Common myeloid progenitor, CD34-positive (primary cell): ENCODE results near the gene GASK1A.

Experiments used
- CTCF ChIA-PET: fragments of 350-600 bp; sonication (Branson Sonifier 250); formaldehyde crosslinking; loops from one replicate; lab custom pipeline; 2021; ENCODE audit warnings: antibody characterized with exemption; lab: Charles Lee
- POLR2A ChIA-PET: fragments of 350-600 bp; sonication (Branson Sonifier 250); formaldehyde crosslinking; loops from one replicate; lab custom pipeline; 2021; ENCODE audit warnings: antibody characterized with exemption; lab: Charles Lee
- DNase-seq, 3 donors: peaks; one replicate each; pipeline versions ENCODE4 v3.0.0 to v3.0.0-alpha.2; 2013
- H3K27ac ChIP-seq, 2 experiments: 1 replicate in 1 of 2; 2 replicates in 1 of 2; pipeline ENCODE4 v1.7.0; 2013; ENCODE audit warnings: inconsistent platforms in 2 of 2, low read length in 2 of 2, mild to moderate bottlenecking in 2 of 2, low read depth in 1 of 2, moderate library complexity in 1 of 2; ENCODE audit not compliant: severe bottlenecking in 2 of 2, insufficient read depth in 1 of 2, poor library complexity in 1 of 2
- H3K27me3 ChIP-seq, 5 experiments: replicated peaks in 2 of 5; 1 replicate in 3 of 5; 2 replicates in 2 of 5; pipeline versions ENCODE4 v1.6.1 to v1.7.0; 2013; ENCODE audit warnings: low read length in 4 of 5, mild to moderate bottlenecking in 2 of 5, moderate library complexity in 2 of 5, inconsistent platforms in 1 of 5; ENCODE audit not compliant: insufficient read depth in 5 of 5, control insufficient read depth in 4 of 5
- H3K36me3 ChIP-seq, 4 experiments: 1 replicate in 2 of 4; 2 replicates in 2 of 4; pipeline versions ENCODE4 v1.6.1 to v1.7.0; 2013; ENCODE audit warnings: low read length in 3 of 4, control low read depth in 1 of 4, mild to moderate bottlenecking in 1 of 4; ENCODE audit not compliant: control insufficient read depth in 4 of 4, insufficient read depth in 4 of 4
- H3K4me1 ChIP-seq, 4 experiments: 1 replicate in 3 of 4; 2 replicates in 1 of 4; pipeline versions ENCODE4 v1.6.1 to v1.7.1; 2013; ENCODE audit warnings: low read length in 3 of 4, mild to moderate bottlenecking in 3 of 4, control low read depth in 1 of 4, inconsistent platforms in 1 of 4, moderate library complexity in 1 of 4; ENCODE audit not compliant: control insufficient read depth in 4 of 4, insufficient read depth in 4 of 4; ENCODE audit errors: control extremely low read depth in 1 of 4
- H3K4me3 ChIP-seq, 7 experiments: 1 replicate in 4 of 7; 2 replicates in 3 of 7; pipeline versions ENCODE4 v1.5.1 to v1.7.0; 2013; ENCODE audit warnings: mild to moderate bottlenecking in 7 of 7, low read length in 6 of 7, moderate library complexity in 6 of 7, inconsistent platforms in 2 of 7, low read depth in 2 of 7, control low read depth in 1 of 7; ENCODE audit not compliant: insufficient read depth in 4 of 7, control insufficient read depth in 1 of 7; ENCODE audit errors: extremely low read depth in 1 of 7
- H3K9me3 ChIP-seq, 5 experiments: 1 replicate in 4 of 5; 2 replicates in 1 of 5; pipeline versions ENCODE4 v1.6.1 to v1.7.1; 2013; ENCODE audit warnings: low read length in 4 of 5, mild to moderate bottlenecking in 2 of 5, inconsistent platforms in 1 of 5, low read depth in 1 of 5, moderate library complexity in 1 of 5; ENCODE audit not compliant: control insufficient read depth in 4 of 5, insufficient read depth in 2 of 5; ENCODE audit errors: control extremely low read depth in 1 of 5
- WGBS: methylation state at CpG from one replicate; pipeline ENCODE4 v1.1.5; 2013; ENCODE audit not compliant: insufficient coverage; 5-methylcytosine and 5-hydroxymethylcytosine counted together

The GASK1A gene

DNA sequence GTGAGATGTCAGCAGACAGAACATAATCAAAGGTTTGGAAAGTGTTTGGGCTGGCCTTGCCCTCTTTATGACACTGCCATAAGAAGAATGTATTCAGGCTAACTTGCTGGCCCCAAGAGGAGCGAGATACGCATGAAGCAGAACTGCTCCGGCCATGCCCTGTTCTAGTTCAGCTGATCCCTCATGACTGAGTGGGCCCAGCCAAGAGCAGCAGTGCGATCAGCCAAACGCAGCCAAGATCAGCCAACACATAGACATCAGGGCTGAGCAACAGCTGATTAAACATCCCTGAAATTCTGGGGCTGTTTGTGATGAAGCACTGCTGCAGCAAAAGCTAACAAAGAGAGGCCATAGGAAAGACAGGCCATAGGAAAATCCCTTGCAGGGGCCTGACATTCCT lies 102.7 kb downstream of the GASK1A start:
- Histone ChIP-seq H3K27ac (no peak overlapping the region), H3K9me3 (peaks cover 0 to 18% (median 3%) of the 10 kb centered on the region in 5 experiments), H3K4me3 (no peak overlapping the region), H3K27me3 (no peaks in the 10 kb centered on the region), H3K4me1 (no peaks in the 10 kb centered on the region), H3K36me3 (peaks cover 0 to 31% (median 15%) of the 10 kb centered on the region in 4 experiments)
- WGBS, result 100% methylated on average over 5 of the region's 5 CpGs
- CTCF ChIA-PET, result interaction anchor here (1.1 to 1.7 kb wide), 2 partner anchors 119 to 121 kb away, joined by 3 to 4 read pairs; no protein-coding TSS in a partner anchor
- POLR2A ChIA-PET, result no interaction called here
- DNase-seq, result no peak

DNA sequence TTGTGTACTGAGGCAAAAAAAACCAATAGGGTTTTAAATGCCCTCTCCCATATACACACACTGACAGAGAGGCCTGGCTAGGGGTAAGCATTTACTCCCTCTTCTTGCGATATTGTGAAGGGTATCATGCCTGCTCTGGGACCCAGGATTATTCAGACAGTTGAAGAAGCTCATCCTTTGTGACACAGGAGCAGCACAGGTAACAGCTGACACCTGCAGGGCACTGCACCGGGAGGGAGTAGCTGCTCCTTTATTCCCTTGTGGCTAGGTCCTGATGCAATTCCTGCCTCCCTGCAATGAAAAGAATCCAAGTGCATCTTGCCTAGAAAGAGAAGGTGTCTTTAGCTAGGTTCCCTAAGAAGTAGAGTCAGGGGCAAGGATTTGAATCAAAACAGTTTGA lies 103.3 kb downstream of the GASK1A start:
- DNase-seq, result no peak
- 100% methylated on average over 2 of the region's 2 CpGs for WGBS
- Histone ChIP-seq H3K27ac (no peak overlapping the region), H3K27me3 (no peaks in the 10 kb centered on the region), H3K9me3 (peaks cover 0 to 18% (median 3%) of the 10 kb centered on the region in 5 experiments), H3K4me1 (no peaks in the 10 kb centered on the region), H3K4me3 (no peak overlapping the region), H3K36me3 (peaks cover 0 to 31% (median 15%) of the 10 kb centered on the region in 4 experiments)
- CTCF ChIA-PET, result interaction anchor here (1.1 to 1.7 kb wide), 2 partner anchors 120 to 121 kb away, joined by 3 to 4 read pairs; no protein-coding TSS in a partner anchor
- POLR2A ChIA-PET, result no interaction called here

DNA sequence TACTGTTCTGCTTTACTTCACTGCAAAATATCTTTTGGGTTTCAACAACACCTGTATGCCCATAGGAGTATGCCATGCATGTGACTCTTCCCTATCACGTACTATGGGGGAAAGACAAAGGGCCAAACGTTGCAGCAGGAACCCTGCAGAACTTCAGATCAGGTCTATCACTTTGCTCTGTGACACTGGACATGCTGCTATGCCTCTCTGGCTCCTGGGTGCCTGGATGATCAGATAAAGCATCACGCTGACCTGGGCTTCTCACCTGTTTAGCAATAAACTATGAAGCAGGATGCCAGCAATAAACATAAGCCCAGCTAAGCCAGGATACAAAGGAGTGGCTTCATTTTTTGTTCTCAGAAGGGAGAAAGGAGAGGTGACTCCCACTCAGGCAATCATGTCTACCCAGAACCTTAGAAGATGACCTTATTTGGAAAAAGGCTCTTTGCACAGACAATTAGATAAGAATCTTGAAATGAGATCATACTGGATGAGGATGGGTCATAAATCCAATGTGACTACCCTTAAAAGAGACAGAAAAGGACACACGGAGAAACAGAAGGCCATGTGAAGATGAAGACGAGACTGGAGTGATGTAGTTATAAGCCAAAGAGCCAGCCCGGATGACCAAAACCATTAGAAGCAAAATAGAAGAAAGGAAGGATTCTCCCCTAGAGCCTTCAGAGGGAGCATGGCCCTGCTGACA lies 107.5 kb downstream of the GASK1A start:
- POLR2A ChIA-PET, result no interaction called here
- H3K4me1 ChIP-seq, result no peaks in the 10 kb centered on the region
- H3K36me3 ChIP-seq, result peaks cover 0 to 7% (median 0%) of the 10 kb centered on the region in 4 experiments
- peaks cover 0 to 9% (median 3%) of the 10 kb centered on the region in 5 experiments for H3K9me3 ChIP-seq
- no peak overlapping the region for H3K27ac ChIP-seq
- no peak overlapping the region for H3K4me3 ChIP-seq
- WGBS, result 99% methylated on average over 5 of the region's 6 CpGs
- DNase-seq, result no peak
- CTCF ChIA-PET, result interaction anchor here (3.5 kb wide), 1 partner anchor 125 kb away, joined by 15 read pairs; no protein-coding TSS in a partner anchor
- no peaks in the 10 kb centered on the region for H3K27me3 ChIP-seq

DNA sequence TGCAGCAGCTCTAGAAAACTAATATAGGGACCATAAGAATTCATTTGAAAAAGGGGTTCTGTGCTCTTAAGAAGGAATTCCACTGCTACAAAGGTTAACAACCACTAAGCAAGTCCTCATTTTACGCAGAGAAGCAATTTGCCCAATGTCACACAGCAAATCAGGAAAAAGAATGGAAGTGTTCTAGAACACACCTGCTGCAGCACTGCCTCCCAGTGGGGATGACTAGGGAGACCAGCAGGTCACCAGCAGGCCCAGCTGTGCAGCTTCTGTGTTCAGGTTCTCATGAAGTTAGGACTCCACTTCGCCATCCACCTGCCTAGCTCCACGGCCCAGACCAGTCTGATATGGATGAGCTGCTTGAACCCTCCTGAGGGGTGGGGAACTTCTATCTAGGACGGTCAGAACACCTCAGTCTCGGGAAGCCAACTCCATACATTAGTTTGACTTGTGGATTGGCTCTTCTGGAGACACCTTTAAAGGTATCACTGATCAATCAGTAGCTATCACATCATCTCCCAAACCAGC lies 108.2 kb downstream of the GASK1A start:
- POLR2A ChIA-PET, result no interaction called here
- Histone ChIP-seq H3K36me3 (peaks cover 0 to 3% (median 0%) of the 10 kb centered on the region in 4 experiments), H3K4me1 (no peaks in the 10 kb centered on the region), H3K27ac (no peak overlapping the region), H3K4me3 (no peak overlapping the region), H3K27me3 (no peaks in the 10 kb centered on the region), H3K9me3 (peaks cover 0 to 6% (median 0%) of the 10 kb centered on the region in 5 experiments)
- CTCF ChIA-PET, result interaction anchor here (1.5 to 3.5 kb wide), 3 partner anchors 11 to 126 kb away, joined by 3 to 15 read pairs (median 5); no protein-coding TSS in a partner anchor
- 90% methylated on average over 2 of the region's 5 CpGs for WGBS
- DNase-seq, result no peak

DNA sequence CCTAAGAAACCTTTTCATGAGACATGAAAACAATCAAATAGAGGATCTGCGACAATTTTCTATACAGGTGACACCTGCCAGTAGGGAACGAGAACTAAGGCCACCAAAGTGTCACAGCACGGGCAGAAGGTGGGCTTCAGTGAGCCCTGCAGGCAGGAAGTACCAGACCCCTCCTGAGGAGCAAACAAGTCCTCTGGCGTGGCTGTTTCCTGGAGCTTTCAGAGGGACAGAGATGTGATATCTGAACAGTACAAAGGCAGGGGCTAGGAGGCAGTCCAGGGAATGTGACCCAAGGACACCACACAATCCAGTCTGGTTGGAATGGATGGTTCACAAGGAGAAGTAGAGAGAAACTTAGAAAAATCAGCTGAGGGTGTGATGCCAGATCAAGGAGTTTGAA lies 110.0 kb downstream of the GASK1A start:
- Histone ChIP-seq H3K9me3 (no peaks in the 10 kb centered on the region), H3K27me3 (no peaks in the 10 kb centered on the region), H3K4me1 (no peaks in the 10 kb centered on the region), H3K27ac (no peak overlapping the region), H3K4me3 (no peak overlapping the region), H3K36me3 (no peaks in the 10 kb centered on the region)
- 96% methylated on average over 4 of the region's 4 CpGs for WGBS
- POLR2A ChIA-PET, result no interaction called here
- CTCF ChIA-PET, result interaction anchor here (1.5 to 3.5 kb wide), 3 partner anchors 13 to 128 kb away, joined by 3 to 15 read pairs (median 5); no protein-coding TSS in a partner anchor
- no peak for DNase-seq

DNA sequence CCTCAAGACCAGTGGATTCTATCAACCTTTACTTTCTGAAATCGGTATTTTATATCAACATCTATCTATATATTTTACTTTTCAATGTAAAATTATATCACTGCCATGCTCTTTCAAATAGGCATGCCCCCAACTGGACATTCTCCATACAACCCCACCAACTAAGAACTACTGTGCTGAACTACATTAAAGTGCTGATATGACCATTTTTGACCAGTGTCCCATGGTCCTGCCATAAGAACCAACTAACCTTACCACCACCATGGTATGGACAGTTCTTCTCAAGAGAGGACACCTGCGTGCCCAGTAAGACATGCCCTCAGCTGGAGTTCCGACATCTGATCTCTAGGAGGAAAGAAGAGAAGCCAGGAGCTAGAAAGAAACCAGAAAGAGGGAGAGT lies 111.1 kb downstream of the GASK1A start:
- Histone ChIP-seq H3K4me1 (no peaks in the 10 kb centered on the region), H3K9me3 (no peaks in the 10 kb centered on the region), H3K4me3 (no peak overlapping the region), H3K27ac (no peak overlapping the region), H3K36me3 (no peaks in the 10 kb centered on the region), H3K27me3 (no peaks in the 10 kb centered on the region)
- WGBS, result 88% methylated on average over 2 of the region's 3 CpGs
- ChIA-PET POLR2A (no interaction called here), CTCF (interaction anchor here (0.8 to 3.5 kb wide), 2 partner anchors 10 to 129 kb away, joined by 4 to 15 read pairs; no protein-coding TSS in a partner anchor)
- DNase-seq, result no peak

DNA sequence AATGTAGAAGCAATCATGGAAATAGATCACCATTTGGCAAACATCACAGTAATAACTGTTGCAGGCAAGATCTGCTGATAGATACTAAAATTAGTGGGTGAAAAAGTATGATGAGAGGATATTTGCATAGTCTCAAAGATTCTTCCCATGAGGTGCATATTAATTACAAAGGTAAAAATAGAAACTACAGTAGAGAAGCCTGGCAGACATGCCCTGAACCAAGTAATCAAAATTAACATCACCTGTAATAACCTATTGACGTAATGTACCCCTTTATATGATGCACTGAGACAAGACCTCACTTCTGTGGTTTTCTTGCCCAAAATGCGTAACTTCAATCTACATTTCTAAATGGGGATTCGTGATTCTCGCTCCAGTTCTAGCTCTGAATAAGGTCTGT lies 112.4 kb downstream of the GASK1A start:
- Histone ChIP-seq H3K4me1 (no peaks in the 10 kb centered on the region), H3K27ac (no peak overlapping the region), H3K27me3 (no peaks in the 10 kb centered on the region), H3K36me3 (no peaks in the 10 kb centered on the region), H3K4me3 (no peak overlapping the region), H3K9me3 (no peaks in the 10 kb centered on the region)
- WGBS, result 92% methylated on average over 4 of the region's 4 CpGs
- ChIA-PET CTCF (interaction anchor here (0.6 to 1.1 kb wide), 2 partner anchors 127 to 502 kb away, joined by 3 to 5 read pairs; no protein-coding TSS in a partner anchor), POLR2A (no interaction called here)
- no peak for DNase-seq
